ENCODE data around the gene SMTN.
"Not testable (repeated sequence)": the region's sequence is repeated elsewhere in the genome, so short reads cannot be mapped to it uniquely, and the experiment has no call there.

Gene SMTN

DNA sequence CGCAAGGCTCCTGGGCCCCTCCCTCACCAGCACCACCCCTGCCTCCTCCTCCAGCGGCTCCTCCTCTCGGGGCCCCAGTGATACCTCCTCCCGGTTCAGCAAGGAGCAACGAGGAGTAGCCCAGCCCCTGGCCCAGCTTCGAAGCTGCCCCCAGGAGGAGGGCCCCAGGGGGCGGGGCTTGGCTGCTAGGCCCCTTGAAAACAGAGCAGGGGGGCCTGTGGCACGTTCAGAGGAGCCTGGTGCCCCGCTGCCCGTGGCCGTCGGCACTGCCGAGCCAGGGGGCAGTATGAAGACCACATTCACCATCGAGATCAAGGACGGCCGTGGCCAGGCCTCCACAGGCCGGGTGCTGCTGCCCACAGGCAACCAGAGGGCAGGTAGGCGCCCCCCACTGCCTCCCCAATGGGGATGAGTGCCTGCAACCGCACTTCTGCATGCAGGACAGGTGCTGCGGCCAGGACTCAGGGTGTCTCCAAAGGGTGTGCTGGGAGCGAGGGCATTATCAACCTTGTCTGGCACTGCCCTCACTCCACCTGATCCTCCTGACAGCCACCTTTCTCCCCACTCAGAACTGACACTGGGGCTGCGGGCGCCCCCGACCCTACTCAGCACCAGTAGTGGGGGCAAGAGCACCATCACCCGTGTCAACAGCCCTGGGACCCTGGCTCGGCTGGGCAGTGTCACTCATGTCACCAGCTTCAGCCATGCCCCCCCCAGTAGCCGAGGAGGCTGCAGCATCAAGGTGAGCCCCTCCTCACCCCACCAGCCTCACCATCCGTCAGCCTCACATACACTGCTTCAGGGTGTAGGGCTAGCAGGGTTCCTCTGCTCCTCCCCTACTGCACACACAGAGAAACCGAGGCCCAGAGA is 10.2 kb downstream of the SMTN start:
- no peak for DNase-seq

DNA sequence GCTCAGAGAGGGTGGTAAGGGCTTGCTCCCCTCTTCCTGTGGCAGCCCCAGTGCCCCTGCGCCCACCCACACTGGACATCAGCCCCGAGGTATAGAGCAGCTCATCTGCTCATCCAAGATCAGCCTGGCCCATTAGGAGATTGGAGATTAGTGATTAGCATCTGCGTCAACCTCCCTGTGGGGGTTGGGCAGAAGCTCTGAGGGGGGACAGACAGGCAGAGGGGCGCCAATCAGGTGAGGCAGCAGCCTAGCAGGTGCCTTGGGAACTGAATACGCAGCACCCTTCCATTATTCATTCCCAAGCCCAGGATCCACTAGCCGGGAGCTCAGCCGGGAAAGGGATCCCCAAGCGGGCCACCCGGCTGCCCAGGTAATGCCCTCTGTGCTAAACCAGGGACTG is 11.0 kb downstream of the SMTN start:
- DNase-seq, result no peak

DNA sequence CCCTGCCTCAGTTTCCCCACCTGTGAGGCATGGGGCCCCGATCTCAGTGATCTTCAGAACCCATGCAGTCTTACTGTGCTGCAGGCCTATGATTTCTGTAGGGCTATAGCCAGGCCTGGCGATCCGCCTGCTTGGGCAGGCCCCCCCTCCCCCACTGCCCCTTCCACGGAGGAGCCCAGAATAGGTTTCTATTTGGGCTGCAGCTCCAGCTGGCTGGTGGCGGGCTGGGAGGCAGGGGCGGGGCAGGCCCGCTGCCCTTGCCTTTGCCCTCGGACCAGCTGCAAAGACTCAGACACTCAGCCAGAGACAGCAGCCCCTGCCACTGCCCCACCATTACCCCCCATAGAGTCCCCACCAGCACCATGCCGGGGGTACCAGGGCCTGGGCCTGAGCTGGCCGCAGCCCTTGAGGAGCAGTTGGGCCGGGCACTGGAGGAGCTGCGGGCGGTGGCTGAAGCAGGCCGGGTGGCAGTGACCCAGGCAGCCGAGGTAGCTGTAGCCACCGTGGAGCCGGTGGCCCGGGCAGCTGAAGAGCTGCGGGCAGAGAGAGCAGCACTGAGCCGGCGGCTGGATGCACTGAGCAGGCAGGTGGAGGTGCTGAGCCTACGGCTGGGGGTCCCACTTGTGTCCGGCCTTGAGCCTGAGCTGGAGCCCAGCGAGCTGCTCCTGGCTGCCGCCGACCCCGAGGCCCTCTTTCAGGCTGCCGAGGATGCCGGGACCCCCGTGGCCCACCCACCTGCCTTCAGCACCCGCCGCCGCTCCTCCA is 12.2 kb downstream of the SMTN start:
- DNase-seq, result peak in 1 of 2 donors; percentile 57

- peak in 1 of 2 donors; percentile 36 for DNase-seq
Observed at GRCh38 chr22:31094021-31094551, 13.0 kb downstream of the SMTN start.

- DNase-seq, result no peak
Observed at GRCh38 chr22:31094741-31095140, 13.6 kb downstream of the SMTN start.

GRCh38 chr22:31095637-31096249 is 14.6 kb downstream of the SMTN start:
- DNase-seq, result no peak

GRCh38 chr22:31096657-31097279 is 15.7 kb downstream of the SMTN start:
- DNase-seq, result no peak

GRCh38 chr22:31097539-31097938 is 16.4 kb downstream of the SMTN start:
- not testable (repeated sequence) for DNase-seq

GRCh38 chr22:31097941-31098631 is 17.0 kb downstream of the SMTN start:
- no peak for DNase-seq

DNA sequence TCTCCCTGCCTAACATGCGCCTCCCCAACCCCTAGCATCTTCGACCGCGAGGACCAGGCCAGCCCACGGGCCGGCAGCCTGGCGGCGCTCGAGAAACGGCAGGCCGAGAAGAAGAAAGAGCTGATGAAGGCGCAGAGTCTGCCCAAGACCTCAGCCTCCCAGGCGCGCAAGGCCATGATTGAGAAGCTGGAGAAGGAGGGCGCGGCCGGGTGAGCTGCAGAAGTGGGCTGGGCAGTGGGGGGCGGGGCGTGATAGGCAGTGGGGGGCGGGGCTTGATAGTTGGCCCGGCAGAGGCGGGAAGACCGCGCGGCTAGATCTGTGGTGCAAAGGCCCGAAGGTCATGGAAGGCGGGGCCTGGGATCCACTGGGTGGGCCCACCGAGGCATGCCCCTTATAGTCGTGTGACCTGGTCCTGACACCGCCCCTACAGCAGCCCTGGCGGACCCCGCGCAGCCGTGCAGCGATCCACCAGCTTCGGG is 17.6 kb downstream of the SMTN start:
- DNase-seq, result peak in 1 of 2 donors; percentile 11

DNA sequence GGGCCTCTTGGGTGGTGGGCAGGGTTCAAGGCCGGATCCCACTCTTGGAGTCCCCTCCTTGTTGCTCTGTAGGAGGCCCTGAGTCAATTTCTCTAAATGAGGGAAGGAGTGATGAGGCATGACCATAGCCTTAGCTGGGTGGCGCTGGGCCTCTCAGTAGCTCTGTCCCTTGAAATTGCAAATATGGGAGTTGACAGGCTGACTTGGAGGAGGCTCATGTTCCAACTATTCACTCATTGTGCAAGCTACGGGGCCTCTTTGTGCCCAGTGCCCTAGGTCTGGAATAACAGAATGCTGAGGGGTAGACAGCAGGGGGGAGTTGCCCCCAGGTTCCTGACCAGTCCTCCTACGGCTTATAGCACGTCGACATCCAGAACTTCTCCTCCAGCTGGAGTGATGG is 18.3 kb downstream of the SMTN start:
- DNase-seq, result no peak

DNA sequence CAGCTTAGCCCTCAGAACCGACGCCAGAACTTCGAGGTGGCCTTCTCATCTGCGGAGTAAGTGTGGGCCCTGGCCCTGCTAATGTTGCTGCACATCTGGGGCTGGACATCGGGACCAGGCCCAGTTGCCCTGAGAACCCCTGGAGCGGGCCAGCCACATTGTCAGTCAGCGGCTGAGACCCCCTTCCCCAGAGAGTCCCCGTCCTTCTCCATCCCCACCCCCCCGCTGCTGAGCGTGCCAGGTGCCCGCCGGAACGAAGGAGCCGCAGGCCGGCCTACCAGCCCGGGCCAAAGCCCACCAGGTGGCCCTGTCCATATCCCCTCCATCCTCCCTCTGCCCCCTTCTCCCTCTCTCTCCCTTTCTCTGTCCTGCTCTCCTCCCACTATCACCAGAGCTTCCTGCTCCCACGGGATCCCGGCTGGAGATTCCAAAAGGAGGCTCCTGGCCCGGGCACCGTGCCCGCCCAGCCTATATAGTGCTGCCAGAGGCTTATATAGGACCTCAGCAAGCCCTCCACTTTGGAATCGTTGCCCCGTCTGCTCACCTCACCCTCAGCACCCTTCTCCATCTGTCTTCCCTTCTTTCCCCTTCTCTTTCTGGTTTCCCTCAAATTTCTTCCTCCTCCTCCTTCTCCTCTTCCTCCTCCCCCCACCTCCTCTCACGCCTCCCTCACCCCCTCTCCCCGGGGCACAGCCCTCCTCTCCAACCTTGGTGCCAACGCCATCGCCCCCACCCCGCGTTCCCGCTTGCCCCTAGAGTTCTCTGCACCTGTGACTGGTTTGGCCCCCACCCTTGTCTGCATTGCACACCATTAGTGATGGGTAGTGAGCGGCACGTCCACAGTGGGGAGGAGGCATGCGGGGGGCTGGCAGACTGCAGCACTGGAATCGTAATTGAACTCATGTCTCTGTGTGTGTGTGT is 19.0 kb downstream of the SMTN start:
- no peak for DNase-seq

- DNase-seq, result no peak
Observed at GRCh38 chr22:31100762-31101525, 19.8 kb downstream of the SMTN start.

GRCh38 chr22:31102441-31103081 is 21.4 kb downstream of the SMTN start:
- no peak for DNase-seq

DNA sequence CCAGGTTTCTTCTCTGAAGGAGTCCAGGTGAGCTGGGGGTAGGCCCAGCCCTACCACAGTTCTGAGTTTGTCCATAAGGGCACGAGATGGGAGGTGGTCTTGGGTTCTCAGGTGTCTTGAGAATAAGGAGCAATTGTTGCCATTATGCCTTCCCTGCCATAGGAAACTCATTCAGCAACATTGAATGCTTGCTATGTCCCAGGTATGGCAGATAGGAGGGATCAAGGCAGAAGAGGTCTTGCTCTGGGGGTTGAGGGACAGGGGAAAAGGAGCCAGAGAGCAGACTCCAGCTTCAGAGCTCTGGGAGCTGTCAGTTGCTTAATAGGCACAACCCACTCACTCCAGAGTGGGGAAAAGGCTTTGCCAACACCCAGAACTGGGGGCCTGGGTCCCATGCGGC is 22.0 kb downstream of the SMTN start:
- no peak for DNase-seq

DNA sequence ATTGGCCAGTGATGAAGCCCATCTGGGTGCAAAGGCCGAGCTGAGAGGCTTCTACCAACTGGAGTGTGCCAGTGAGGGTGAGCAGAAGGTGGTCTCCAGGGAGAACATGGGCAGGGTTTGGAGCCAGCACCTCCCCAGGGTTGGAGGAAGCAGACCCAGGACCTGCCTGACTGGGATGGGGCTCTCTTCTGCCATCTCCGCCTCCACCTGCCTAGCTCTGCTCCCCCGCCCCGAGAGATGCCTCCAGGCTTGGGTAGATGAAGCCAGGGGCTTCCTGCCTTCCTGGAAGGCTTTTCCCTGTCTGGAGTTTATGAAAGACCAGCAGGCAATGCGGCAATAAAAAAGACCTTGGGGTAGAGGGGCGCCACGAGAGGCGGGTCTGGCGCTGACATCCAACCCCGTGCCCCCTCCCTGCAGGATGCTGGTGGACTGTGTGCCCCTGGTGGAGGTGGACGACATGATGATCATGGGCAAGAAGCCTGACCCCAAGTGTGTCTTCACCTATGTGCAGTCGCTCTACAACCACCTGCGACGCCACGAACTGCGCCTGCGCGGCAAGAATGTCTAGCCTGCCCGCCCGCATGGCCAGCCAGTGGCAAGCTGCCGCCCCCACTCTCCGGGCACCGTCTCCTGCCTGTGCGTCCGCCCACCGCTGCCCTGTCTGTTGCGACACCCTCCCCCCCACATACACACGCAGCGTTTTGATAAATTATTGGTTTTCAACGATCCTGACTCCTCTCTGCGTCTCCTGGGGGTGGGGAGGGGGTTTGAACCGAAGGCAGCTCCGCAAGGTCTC is 23.0 kb downstream of the SMTN start:
- DNase-seq, result no peak

GRCh38 chr22:31104869-31105268 is 23.8 kb downstream of the SMTN start:
- no peak for DNase-seq

DNA sequence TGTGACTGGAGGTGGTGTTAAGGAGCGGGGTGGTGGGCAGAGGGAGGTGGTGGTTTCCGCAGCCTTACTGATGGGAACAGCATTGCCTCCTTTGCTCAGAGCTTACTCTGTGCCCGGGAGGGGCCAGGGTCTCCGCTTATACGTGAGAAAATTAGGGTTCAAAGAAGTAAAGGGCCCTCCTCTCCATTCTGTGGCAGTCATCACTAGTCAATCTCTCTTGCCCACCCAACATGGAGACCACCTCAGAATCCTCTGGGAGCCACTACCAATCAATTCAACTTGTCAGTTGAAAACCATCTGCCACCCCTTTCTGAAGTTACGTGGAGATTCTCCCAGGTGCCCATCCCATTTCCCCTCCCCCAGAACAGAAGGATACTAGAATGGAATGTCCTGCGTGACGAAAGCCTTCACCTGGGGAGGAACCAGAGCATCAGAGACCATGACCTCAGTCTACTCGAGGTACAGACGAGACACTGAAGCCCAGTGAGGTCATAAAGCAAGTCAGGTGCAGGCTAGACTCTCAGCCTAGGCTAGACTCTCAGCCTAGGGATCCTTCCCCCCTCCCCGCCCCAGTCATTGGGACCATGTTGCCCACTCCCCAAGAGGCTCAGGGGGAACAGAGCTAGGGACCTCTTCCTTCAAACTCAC is 24.3 kb downstream of the SMTN start:
- no peak for DNase-seq

Data from hippocampal formation (tissue), 2 donors.